Neutrophil (primary cell): ENCODE measurements around the gene MTCL3.

ENCODE experiments used
- H3K27ac ChIP-seq: fragments of 200-600 bp; sonication (generic); 2 replicates; pipeline ENCODE4 v1.5.1; 2016; ENCODE audit warnings: mild to moderate bottlenecking, moderate library complexity
- H3K27me3 ChIP-seq: fragments of 200-600 bp; sonication (generic); 2 replicates; pipeline ENCODE4 v1.6.0; 2016; ENCODE audit warnings: mild to moderate bottlenecking
- H3K36me3 ChIP-seq: fragments of 200-600 bp; sonication (generic); 2 replicates; pipeline ENCODE4 v1.5.1; 2017
- H3K4me1 ChIP-seq, 2 experiments: fragments of 200-600 bp in 1 of 2; sonication (generic) in 1 of 2; 1 replicate in 1 of 2; 2 replicates in 1 of 2; pipeline versions ENCODE4 v1.5.1 to v1.6.1; 2013 to 2016; ENCODE audit warnings: low read depth in 1 of 2, low read length in 1 of 2, mild to moderate bottlenecking in 1 of 2, moderate library complexity in 1 of 2; ENCODE audit not compliant: control insufficient read depth in 1 of 2, insufficient read depth in 1 of 2
- H3K4me3 ChIP-seq, 2 experiments: fragments of 200-600 bp in 1 of 2; sonication (generic) in 1 of 2; 1 replicate in 1 of 2; 2 replicates in 1 of 2; pipeline ENCODE4 v1.5.1; 2013 to 2016; ENCODE audit warnings: low read depth in 1 of 2, low read length in 1 of 2, mild to moderate bottlenecking in 1 of 2, moderate library complexity in 1 of 2
- H3K9me3 ChIP-seq: fragments of 200-600 bp; sonication (generic); 2 replicates; pipeline ENCODE4 v1.5.1; 2016
- CTCF ChIP-seq: fragments of 200-600 bp; sonication (generic); IDR thresholded peaks from 2 replicates; pipeline ENCODE4 v1.5.1; 2016; ENCODE audit warnings: antibody characterized with exemption

The MTCL3 gene

DNA sequence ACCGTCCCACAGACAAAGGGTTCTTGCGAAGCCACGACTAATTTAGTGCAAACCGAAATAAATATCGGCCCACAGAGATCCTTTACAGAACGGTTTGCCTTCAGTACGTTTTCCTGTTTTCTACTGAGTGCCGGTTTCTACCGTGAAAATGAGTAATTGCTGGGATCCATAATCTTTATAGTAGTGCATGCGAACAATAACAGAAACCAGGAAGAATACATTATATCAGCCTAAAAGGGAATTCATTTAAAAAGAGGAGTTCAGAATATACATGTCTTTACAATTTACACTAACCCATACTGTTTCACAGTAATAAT lies 292 bp upstream of the MTCL3 start:
- no peak for TF ChIP-seq CTCF
- Histone ChIP-seq H3K36me3 (no peaks in the 10 kb centered on the region), H3K9me3 (no peaks in the 10 kb centered on the region), H3K27ac (no peak overlapping the region), H3K4me1 (no peaks in the 10 kb centered on the region), H3K27me3 (peaks cover 96% of the 10 kb centered on the region), H3K4me3 (no peak overlapping the region)

- H3K4me3 ChIP-seq, result no peak overlapping the region
- peaks cover 100% of the 10 kb centered on the region for H3K27me3 ChIP-seq
- no peaks in the 10 kb centered on the region for H3K9me3 ChIP-seq
- H3K27ac ChIP-seq, result no peak overlapping the region
- no peaks in the 10 kb centered on the region for H3K36me3 ChIP-seq
- no peaks in the 10 kb centered on the region for H3K4me1 ChIP-seq
- no peak for TF ChIP-seq CTCF
Observed at GRCh38 chr6:127518191-127518709, 885 bp downstream of the MTCL3 start.

GRCh38 chr6:127517693-127518092 lies 1.4 kb downstream of the MTCL3 start:
- no peak overlapping the region for H3K27ac ChIP-seq
- no peaks in the 10 kb centered on the region for H3K36me3 ChIP-seq
- no peak overlapping the region for H3K4me3 ChIP-seq
- no peak for TF ChIP-seq CTCF
- peaks cover 100% of the 10 kb centered on the region for H3K27me3 ChIP-seq
- H3K9me3 ChIP-seq, result no peaks in the 10 kb centered on the region
- H3K4me1 ChIP-seq, result no peaks in the 10 kb centered on the region

- Histone ChIP-seq H3K4me1 (no peaks in the 10 kb centered on the region), H3K27me3 (peaks cover 100% of the 10 kb centered on the region), H3K27ac (no peak overlapping the region), H3K4me3 (no peak overlapping the region), H3K9me3 (no peaks in the 10 kb centered on the region), H3K36me3 (no peaks in the 10 kb centered on the region)
- TF ChIP-seq CTCF, result no peak
Observed at GRCh38 chr6:127516662-127517273, 2.4 kb downstream of the MTCL3 start.

- Histone ChIP-seq H3K9me3 (no peaks in the 10 kb centered on the region), H3K27me3 (peaks cover 100% of the 10 kb centered on the region), H3K27ac (no peak overlapping the region), H3K4me3 (peak overlapping the region in 1 of 2 experiments; percentile 22), H3K36me3 (no peaks in the 10 kb centered on the region), H3K4me1 (no peaks in the 10 kb centered on the region)
- TF ChIP-seq CTCF, result no peak
Observed at GRCh38 chr6:127515794-127516661, 3.1 kb downstream of the MTCL3 start.
